Keratinocyte (primary cell): Measurements from ENCODE around the gene RPS6KA5.

Experiments used
- CTCF ChIP-seq, 3 experiments: IDR thresholded peaks in 1 of 3; conservative IDR thresholded peaks in 1 of 3; optimal IDR thresholded peaks in 1 of 3; 2 replicates in 2 of 3; 3 replicates in 1 of 3; pipeline versions ENCODE3 to v1.5.1; 2011; ENCODE audit warnings: low read length in 3 of 3, mild to moderate bottlenecking in 3 of 3, moderate library complexity in 2 of 3, control low read depth in 1 of 3, inconsistent platforms in 1 of 3; ENCODE audit not compliant: insufficient read depth in 2 of 3; ENCODE audit errors: extremely low read depth in 1 of 3
- EZH2 ChIP-seq: IDR thresholded peaks from one replicate; pipeline ENCODE4 v1.6.1; 2012; ENCODE audit warnings: inconsistent platforms, mild to moderate bottlenecking, low read length, moderate library complexity

- TF ChIP-seq EZH2 = no peak
- TF ChIP-seq CTCF (optimal IDR thresholded peaks at IDR 0.05 in 1 of 3, IDR thresholded peaks at IDR 0.05 in 1 of 3, conservative IDR thresholded peaks at IDR 0.05 in 1 of 3; ENCODE audit: extremely low read depth in 1 of 3, insufficient read depth in 2 of 3, low read length in 3 of 3) = no peak
These were observed 54.7 kb downstream of the RPS6KA5 start for GRCh38 chr14:91005716-91006115.
